GM13977 (cell line): ENCODE measurements around the gene TSC22D4.
"Not testable (repeated sequence)": the region's sequence is repeated elsewhere in the genome, so short reads cannot be mapped to it uniquely, and the experiment has no call there.

ENCODE experiments used
- DNase-seq: peaks from one replicate; pipeline ENCODE4 v3.0.0; 2012; ENCODE audit warnings: low spot score
- CTCF ChIP-seq: IDR thresholded peaks from 2 replicates; pipeline ENCODE4 v1.5.1; 2012; ENCODE audit warnings: mild to moderate bottlenecking, control low read depth; ENCODE audit not compliant: insufficient read depth; ENCODE audit errors: extremely low read depth, missing control alignments
- in situ Hi-C: fragments of 300-500 bp; cut with MboI; formaldehyde crosslinking; loops from one replicate; pipeline ENCODE4 v1.12.0; 2022; ENCODE audit warnings: low sequenced_read_pairs, low pct_unique_long_range_greater_than_20kb, mixed read lengths, inconsistent platforms; ENCODE audit not compliant: unreplicated experiment

TSC22D4 gene

GRCh38 chr7:100449190-100449795 is 29.7 kb downstream of the TSC22D4 start:
- in situ Hi-C loops = no loop called here
- no peak for DNase-seq
- no peak for TF ChIP-seq CTCF

GRCh38 chr7:100447363-100447762 is 31.7 kb downstream of the TSC22D4 start:
- DNase-seq, in situ Hi-C loops: not testable (repeated sequence)

GRCh38 chr7:100446040-100446439 is 33.0 kb downstream of the TSC22D4 start:
- no peak for TF ChIP-seq CTCF
- no peak for DNase-seq
- in situ Hi-C loops = no loop called here

GRCh38 chr7:100444311-100445278 is 34.4 kb downstream of the TSC22D4 start:
- in situ Hi-C loops = no loop called here
- no peak for TF ChIP-seq CTCF
- DNase-seq = no peak

- TF ChIP-seq CTCF = no peak
- in situ Hi-C loops = no loop called here
- DNase-seq = no peak
Measured at GRCh38 chr7:100443096-100443840, 35.7 kb downstream of the TSC22D4 start.

GRCh38 chr7:100441641-100442535 is 37.1 kb downstream of the TSC22D4 start:
- in situ Hi-C loops = no loop called here
- DNase-seq = no peak
- TF ChIP-seq CTCF = no peak

- in situ Hi-C loops, DNase-seq: not testable (repeated sequence)
Measured at GRCh38 chr7:100439244-100439643, 39.8 kb downstream of the TSC22D4 start.

GRCh38 chr7:100438731-100439130 is 40.3 kb downstream of the TSC22D4 start:
- in situ Hi-C loops, DNase-seq: not testable (repeated sequence)
